Fibroblast of mammary gland (primary cell): ENCODE data around the gene OPN1SW.

Source experiments
- DNase-seq: peaks from one replicate; pipeline ENCODE4 v3.0.0-alpha.2; 2010; ENCODE audit warnings: low read depth
- H3K4me3 ChIP-seq: 2 replicates; pipeline ENCODE4 v1.5.1; 2011; ENCODE audit warnings: low read depth, mild to moderate bottlenecking, low read length, moderate library complexity; ENCODE audit not compliant: control insufficient read depth
- CTCF ChIP-seq: conservative IDR thresholded peaks from 2 replicates; pipeline ENCODE4 v1.5.1; 2011; ENCODE audit warnings: low read depth, low read length, inconsistent platforms; ENCODE audit not compliant: control insufficient read depth, insufficient read depth

Gene OPN1SW

GRCh38 chr7:128791121-128791971 lies 15.8 kb upstream of the OPN1SW start, which contains the start of gene CCDC136:
Gene CCDC136, plus strand, starts transcription at chr7:128791968. Its CDS starts 444 bp downstream, at chr7:128792412.
- H3K4me3 ChIP-seq = peak within 1 kb of the TSS; percentile 74
- peak; percentile 30 for DNase-seq
- no peak for TF ChIP-seq CTCF

- TF ChIP-seq CTCF = no peak
- peak overlapping the region; percentile 72 for H3K4me3 ChIP-seq
- DNase-seq = no peak
Measured at GRCh38 chr7:128790315-128791041, 14.9 kb upstream of the OPN1SW start.

GRCh38 chr7:128788446-128789412 lies 13.1 kb upstream of the OPN1SW start:
- no peak for TF ChIP-seq CTCF
- no peak overlapping the region for H3K4me3 ChIP-seq
- DNase-seq = no peak

DNA sequence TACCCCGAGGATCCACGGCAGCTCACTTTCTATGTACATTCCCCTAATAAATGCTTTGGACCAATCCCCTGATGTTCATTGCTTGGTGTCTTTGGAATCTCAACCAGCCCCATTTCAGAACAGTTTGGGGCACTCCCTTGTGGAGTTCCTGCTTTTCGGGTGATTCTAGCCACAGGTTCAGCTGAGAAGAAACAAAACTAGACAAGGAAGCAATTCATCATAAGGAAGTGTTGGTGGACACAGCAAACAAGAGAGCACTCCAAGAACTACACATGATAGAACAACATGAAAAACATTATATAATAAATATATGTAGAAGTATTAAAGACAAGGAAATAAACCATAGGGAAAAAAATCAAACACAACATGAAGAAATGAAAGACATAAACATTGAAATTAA lies 10.1 kb upstream of the OPN1SW start:
- H3K4me3 ChIP-seq = no peak overlapping the region
- DNase-seq = no peak
- no peak for TF ChIP-seq CTCF

DNA sequence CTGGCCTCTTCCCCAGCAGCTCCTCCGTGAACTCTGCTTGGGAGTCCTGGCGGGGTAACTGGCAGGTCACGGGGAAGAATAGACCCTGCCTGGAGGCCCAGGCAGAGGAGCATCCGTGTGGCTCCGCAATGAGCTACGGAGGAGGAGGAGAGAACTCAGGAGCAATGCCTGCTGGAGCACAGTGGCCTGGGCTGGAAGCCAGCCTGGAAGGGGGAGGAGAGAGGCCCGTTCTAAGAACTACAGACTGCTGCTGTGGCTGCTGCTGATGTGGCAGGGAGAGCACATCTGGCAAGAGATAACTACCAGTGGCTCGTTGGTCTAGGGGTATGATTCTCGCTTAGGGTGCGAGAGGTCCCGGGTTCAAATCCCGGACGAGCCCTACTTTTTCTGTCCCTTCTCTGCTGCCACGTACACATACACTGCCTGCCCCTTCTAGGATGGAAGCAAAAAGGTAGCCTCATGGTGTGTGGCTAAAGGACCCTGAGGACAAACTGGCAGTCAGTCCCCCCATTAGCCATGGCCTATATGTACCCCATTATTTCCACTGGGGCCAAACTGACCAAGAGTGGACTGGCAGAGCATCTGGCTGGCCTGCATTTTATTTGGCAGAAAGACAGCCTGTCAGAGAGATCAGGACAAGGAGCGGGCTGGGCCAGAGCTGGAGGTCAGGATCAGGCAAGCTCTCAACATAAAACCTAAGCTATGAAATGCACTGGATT lies 7.7 kb upstream of the OPN1SW start:
- H3K4me3 ChIP-seq = peak overlapping the region; percentile 26
- peak; percentile 91 for DNase-seq
- no peak for TF ChIP-seq CTCF
